ENCODE measurements around the gene OGDH. TPM values are rescaled to one million over a fixed set of nuclear protein-coding genes. Genes with fewer than 3 reads are reported as not detected.

The OGDH gene
- total and polyA plus RNA-seq, 2 of the 13 experiments (the other 11 are each of a cell fraction or from before 2014, with no cell fraction given): 17.4 to 25.4 TPM

DNA sequence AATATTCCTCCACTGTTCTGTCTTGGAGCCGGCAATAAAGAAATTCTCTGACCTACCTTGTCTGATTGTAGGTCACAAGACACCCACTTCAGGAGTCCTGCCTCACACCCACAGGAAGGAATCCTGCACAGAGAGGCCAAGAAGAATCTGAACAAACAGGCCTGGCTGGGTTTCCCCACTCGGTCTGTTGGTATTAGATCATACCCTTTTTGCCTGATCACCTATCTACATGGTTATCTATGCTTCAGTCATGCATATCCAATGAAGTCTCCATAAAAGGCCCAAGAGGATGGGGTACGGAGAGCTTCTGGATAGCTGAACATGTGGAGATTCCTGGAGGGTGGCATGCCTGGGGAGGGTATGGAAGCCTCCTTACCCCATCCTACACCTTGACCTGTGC lies 12.3 kb downstream of the OGDH start:
- no peak for FAIRE-seq
- no peak for ATAC-seq
- 90% methylated on average over 3 of the region's 3 CpGs for WGBS (ENCODE audit: low lambda C conversion rate)
- BruUV-seq (replicated peaks): no TSS peak
- CTCF ChIA-PET (ENCODE audit: low intra/inter-chr PET ratio, low total read pairs): no interaction called here
- no peak overlapping the region for H3K27ac ChIP-seq (ENCODE audit: extremely low read length, insufficient read depth, low read length)
- H3K9me3 ChIP-seq (ENCODE audit: low read length): no peaks in the 10 kb centered on the region
- H3K4me2 ChIP-seq (ENCODE audit: low read depth, low read length): no peak overlapping the region
- no peak overlapping the region for H2AFZ ChIP-seq (ENCODE audit: low read length)
- POLR2A ChIA-PET: no interaction called here
- in situ Hi-C loops (cut with HindIII; ENCODE audit: extremely low pct_ligation_motif_present, low pct_unique_long_range_greater_than_20kb): no loop called here
- 0 out of 5 replicates have a peak, but pooled peaks cover 0 to 5% of the 10 kb centered on the region in 2 experiments for H3K36me3 ChIP-seq (replicated peaks in 1 of 2; ENCODE audit: control insufficient read depth in 1 of 2, insufficient read depth in 2 of 2, low read length in 2 of 2)
- DNase-seq (ENCODE audit: low spot score): no peak
- H3K79me2 ChIP-seq (ENCODE audit: insufficient read depth, low read length): peaks cover 89% of the 10 kb centered on the region
- intact Hi-C loops (cut with micrococcal nuclease; ENCODE audit: unreplicated experiment): no loop called here
- peaks cover 6% of the 10 kb centered on the region; the same call in 1 of the 2 replicates for H4K20me1 ChIP-seq (ENCODE audit: insufficient read depth, low read length)
- no peak overlapping the region for H3K4me3 ChIP-seq (replicated peaks in 1 of 3; ENCODE audit: insufficient read depth in 1 of 3, low read depth in 2 of 3, low read length in 3 of 3)
- H3K4me1 ChIP-seq (ENCODE audit: insufficient read depth, low read length): peaks cover 47% of the 10 kb centered on the region
- no peak overlapping the region for H3K9ac ChIP-seq (ENCODE audit: insufficient read depth, low read depth, low read length)
- no peaks in the 10 kb centered on the region for H3K27me3 ChIP-seq (ENCODE audit: control insufficient read depth in 1 of 2, insufficient read depth in 2 of 2, low read length in 2 of 2)
- TF ChIP-seq STAT5B (CRISPR knock-in tag; IDR thresholded peaks at IDR 0.05) (no peak), MBNL3 (CRISPR knock-in tag; conservative IDR thresholded peaks at IDR 0.05) (no peak), PBX2 (CRISPR knock-in tag; IDR thresholded peaks at IDR 0.05) (no peak), FOSL1 (CRISPR knock-in tag; IDR thresholded peaks at IDR 0.05; ENCODE audit: borderline replicate concordance) (no peak), ZNF781 (CRISPR knock-in tag; IDR thresholded peaks at IDR 0.05; ENCODE audit: borderline replicate concordance, not compliant biosample characterization) (no peak), ZBTB42 (CRISPR knock-in tag; IDR thresholded peaks at IDR 0.05) (no peak), ZNF775 (CRISPR knock-in tag; IDR thresholded peaks at IDR 0.05; ENCODE audit: borderline replicate concordance) (no peak), MAFF (IDR thresholded peaks at IDR 0.05; ENCODE audit: low read depth, low read length) (no peak)
- TF ChIP-seq, protein P1, sequence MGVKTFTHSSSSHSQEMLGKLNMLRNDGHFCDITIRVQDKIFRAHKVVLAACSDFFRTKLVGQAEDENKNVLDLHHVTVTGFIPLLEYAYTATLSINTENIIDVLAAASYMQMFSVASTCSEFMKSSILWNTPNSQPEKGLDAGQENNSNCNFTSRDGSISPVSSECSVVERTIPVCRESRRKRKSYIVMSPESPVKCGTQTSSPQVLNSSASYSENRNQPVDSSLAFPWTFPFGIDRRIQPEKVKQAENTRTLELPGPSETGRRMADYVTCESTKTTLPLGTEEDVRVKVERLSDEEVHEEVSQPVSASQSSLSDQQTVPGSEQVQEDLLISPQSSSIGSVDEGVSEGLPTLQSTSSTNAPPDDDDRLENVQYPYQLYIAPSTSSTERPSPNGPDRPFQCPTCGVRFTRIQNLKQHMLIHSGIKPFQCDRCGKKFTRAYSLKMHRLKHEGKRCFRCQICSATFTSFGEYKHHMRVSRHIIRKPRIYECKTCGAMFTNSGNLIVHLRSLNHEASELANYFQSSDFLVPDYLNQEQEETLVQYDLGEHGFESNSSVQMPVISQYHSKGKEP (CRISPR knock-in tag; IDR thresholded peaks at IDR 0.05): no peak
